GM15510 (cell line): ENCODE data around the gene LRRK1.

Experiments
- POLR2A ChIP-seq: IDR thresholded peaks from 3 replicates; pipeline ENCODE4 v1.6.1; 2011; ENCODE audit warnings: borderline replicate concordance; ENCODE audit not compliant: insufficient read length; ENCODE audit errors: extremely low read depth

LRRK1 gene

DNA sequence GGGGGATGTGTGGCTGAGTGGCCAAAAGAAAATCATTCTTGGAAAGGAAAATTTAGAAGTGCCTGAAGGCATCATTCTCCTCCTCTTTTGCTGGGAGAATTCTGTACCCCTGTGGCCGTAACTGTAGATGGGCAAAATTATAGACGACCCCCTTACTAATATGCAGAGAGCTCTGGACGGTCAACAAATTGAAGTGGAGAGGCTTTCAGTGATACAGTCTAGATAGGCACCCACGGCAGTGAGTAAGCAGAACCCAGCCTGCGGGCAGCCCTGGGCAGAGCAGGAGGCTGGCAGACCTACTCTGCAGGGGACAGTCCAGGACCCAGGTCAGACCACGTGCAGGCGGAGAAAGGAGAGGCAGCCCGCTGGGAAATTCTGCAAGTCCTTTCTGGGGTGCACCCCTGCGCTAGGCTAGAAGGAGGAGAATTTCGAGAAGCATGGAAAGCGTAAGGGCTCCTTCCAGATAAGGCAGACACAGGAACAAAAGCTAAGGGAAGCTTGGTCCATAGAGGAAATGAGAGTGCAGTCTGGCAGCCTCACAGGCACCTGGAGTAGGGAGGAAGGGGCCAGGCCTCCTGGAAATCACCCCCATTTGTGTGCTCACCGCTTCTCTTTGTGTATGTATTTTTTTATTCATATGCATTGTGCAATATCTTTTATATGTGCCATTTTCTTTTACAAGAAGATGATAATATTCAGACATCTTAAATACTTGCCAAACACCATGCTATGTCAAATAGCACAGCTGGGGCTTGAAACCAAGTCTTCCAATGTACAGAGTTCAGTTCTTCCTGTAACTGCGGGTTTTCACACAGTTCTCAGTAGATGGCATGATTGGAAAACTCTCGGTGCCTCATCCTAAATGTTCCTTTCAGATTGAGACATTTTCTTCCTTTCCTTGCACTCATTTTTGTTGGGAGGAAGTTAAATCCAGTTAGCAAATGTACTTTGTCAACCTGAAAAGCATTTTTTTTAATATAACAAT, 40.2 kb downstream of the LRRK1 start:
- no peak for TF ChIP-seq POLR2A

DNA sequence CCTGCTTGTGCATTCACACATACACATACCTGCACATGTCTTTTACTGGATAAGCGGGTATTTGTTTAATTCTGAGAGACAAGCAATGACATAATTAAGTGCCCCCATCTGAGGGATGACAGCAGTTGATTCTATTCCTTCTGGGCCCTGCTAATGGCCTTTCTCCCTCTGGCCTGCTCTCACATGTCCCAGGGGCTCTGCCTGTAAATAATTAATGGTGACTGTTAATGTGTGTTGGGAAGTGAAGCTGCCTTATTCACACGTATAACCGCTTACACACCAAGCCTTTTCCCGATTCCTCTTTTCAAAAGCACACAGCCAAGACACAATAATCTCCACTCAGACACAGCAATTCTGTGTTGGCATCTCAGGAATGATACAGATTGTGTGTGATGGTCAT, 47.8 kb downstream of the LRRK1 start:
- TF ChIP-seq POLR2A = no peak

GRCh38 chr15:100968050-100968966, 49.2 kb downstream of the LRRK1 start:
- no peak for TF ChIP-seq POLR2A

GRCh38 chr15:100972975-100973350, 53.8 kb downstream of the LRRK1 start:
- TF ChIP-seq POLR2A = no peak

- TF ChIP-seq POLR2A = no peak
Observed at GRCh38 chr15:100973351-100974111, 54.4 kb downstream of the LRRK1 start.

DNA sequence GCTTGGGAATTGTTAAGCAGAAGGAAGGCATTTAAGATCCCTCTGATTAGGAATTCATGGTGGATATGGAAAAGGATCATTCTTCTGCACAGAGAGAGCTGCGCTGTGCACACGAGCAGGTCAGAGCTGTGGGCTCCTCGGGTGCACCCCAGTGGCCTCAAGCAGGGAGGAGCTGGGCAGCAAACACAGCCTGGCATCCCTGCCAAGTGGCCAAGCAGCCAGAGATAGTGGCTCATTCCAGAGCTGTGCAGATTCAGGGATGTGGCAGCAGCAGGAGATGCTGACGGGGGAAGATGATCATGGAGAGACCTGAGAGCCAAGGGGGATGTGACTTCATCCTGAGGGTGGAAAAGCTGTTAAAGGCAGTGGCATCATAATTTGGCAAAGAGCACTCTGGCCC, 55.9 kb downstream of the LRRK1 start:
- no peak for TF ChIP-seq POLR2A

DNA sequence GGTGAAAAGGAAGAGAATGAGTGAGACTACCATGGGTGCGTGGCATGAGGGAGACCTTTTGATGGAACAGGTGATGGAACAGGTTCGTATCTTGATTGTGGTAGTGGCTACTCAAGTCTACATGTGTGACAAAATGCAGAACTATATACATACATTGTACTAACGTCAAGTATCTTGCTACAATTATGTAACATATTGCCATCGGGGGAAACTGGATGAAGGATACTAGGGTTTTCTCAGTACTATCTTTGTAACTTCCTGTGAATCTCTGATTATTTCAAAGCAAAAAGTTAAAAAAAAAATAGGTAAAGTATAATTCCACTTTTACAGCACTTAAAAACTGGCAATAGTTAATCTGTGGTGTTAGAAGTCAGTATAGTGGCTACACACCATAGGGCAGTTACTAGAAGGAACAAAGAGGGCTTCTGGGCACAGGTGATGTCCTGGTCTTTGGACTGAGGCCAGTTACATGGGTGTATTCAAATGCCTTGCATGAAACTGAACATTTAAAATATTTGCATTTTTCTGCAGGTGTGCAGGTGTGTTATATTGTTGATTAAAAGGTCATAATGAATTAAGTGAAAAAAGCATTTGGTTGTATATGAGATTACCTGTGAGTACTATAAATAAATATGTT, 61.4 kb downstream of the LRRK1 start:
- no peak for TF ChIP-seq POLR2A

DNA sequence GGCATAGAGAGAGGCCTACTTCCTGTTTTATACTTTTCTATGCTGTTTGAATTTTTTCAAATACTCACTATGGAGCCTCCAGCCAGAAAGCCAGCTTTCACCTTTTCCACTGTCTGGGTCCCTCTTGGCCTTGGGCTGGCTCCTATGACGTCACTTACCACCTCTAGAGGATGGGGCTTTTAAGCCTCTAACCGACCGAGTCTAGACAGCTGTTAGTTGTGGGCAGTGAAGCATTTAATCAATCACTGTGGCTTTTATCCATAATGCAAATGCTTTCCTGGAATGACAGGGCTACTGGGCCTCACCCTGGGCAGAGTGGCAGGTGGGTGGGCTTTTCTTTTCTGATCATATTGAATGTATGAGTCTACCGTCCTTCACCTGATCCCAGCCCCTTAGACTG, 61.9 kb downstream of the LRRK1 start:
- TF ChIP-seq POLR2A = no peak

DNA sequence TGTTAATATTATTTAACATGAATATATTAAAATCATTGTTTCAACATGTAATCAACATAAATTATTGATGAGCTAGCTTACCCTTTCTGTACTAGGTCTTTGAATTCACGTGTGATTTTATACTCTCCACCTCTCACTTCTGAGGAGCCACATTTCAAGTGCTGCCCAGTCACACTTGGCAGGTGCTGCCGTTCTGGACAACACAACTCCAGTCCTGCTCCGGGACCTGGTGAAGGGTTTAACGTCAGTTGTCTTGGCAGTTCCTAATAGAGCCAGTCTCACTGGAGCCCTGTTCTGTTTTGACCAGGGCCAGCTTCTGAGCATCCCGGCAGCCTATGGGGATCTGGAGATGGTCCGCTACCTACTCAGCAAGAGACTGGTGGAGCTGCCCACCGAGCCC, 64.1 kb downstream of the LRRK1 start:
- no peak for TF ChIP-seq POLR2A

DNA sequence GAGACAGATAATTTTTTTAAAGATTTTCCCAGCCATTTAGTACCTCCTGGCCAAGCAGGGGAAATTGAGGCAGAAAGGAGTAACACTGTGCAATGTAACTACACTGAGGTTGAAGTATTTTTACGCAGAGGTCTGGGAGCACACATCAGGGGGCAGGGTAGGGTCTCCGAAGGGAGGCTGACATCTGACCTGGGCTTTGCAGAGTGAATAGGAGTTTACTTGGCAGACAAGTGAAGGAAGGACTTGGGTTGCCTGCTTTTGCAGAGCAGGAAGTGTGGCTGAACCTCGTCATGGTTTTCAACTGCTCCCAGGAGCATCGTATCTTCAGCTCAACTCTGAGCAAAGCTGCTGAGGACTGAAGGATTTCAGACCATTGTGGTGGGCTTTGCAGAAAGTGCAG, 66.2 kb downstream of the LRRK1 start:
- no peak for TF ChIP-seq POLR2A

DNA sequence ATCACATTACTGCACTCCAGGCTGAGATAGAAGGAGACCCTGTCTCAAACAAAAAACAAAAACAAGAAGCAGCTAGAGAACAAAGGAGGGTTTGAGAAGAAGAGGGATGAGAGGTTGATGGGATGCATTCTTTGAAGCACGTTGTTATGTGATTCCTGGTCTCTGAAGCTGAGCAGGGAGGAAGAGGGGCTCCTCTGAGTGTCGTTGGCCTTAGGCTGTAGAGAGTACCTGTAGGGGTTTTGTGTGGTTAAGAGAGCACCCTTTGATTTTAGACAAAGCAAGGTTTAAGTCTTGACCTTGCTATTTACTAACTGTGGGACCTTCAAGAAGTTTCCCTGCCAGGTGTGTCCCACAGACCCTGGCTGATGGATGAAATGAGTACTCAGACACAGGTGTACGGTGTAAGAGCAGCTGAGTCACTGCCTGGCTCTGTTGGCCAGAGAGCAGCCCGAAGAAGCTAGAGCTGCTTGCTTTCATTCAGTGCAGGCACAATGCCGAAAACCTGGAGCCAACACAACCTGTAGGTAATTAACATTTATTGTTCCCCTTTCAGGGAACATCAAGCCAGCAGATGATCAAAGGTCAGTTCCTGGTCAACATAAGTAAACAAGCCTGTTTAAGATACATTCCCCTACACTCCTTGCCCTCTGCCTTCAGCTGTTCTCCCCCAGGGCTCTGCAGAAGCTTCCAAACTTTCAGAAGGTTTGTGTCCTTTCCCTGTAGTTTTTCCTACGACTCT, 67.2 kb downstream of the LRRK1 start:
- TF ChIP-seq POLR2A = no peak

DNA sequence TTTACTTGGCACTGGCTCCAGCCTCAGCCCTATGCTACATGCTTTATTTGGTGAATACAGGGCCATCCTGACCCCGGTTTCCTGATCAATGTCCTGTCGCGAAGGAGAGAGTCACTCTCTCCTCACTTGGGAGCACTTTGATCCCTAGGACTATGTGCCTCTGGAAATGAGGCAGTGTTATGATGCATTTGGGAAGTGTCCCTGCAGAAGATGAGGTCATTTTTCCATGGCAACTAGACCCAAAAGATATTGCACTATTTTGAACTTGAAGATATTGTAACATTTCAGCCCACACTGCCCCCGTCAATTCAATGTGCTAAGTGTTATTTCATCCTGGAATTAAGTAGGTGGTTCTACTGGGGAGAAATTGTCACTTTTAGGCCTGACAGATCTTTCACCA, 68.0 kb downstream of the LRRK1 start:
- no peak for TF ChIP-seq POLR2A

DNA sequence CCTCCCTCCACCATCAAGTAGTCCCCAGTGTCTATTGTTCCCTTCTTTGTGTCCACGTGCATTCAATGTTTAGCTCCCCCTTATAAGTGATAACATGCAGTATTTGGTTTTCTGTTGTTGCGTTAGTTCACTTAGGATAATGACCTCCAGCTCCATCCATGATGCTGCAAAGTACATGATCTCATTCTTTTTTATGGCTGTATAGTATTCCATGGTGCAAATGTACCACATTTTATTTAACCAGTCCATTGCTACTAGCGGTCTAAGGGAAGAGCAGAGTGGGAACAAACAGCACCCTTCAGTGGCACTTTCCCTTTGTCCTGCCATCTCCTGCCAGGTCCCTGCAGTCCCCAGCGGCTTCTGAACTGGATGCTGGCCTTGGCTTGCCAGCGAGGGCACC, 69.1 kb downstream of the LRRK1 start:
- no peak for TF ChIP-seq POLR2A
